ENCODE measurements around the gene WFS1. TPM values are rescaled to one million over a fixed set of nuclear protein-coding genes. Genes with fewer than 3 reads are reported as not detected.

WFS1 gene
- total and polyA plus RNA-seq, 2 of the 8 experiments (the other 6 are each of a cell fraction or from before 2014, with no cell fraction given), result 29.1 to 43.1 TPM

DNA sequence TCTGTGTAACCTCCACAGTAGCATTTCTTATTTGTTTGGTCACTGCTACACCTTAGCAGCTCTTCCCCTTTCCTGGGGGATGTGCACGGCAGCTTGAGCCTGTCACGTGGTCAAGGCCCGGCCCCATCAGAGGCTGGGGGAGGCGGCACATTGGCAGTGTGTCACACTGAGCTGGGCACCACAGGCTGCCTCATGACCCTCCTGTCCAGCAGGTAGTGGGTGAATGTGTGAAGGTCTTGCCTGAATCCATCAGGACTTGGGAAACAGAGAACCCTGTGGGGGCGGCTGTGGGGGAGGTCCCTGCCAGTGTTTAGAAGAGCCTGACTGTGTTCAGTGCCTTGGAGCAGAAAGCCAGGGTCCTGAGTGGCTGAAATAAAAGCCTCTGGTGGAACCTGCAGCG, 33.2 kb downstream of the WFS1 start:
- H3K79me2 ChIP-seq (ENCODE audit: control insufficient read depth in 1 of 2, insufficient read depth in 2 of 2, low read length in 2 of 2), result no peaks in the 10 kb centered on the region
- TF ChIP-seq, protein P1, sequence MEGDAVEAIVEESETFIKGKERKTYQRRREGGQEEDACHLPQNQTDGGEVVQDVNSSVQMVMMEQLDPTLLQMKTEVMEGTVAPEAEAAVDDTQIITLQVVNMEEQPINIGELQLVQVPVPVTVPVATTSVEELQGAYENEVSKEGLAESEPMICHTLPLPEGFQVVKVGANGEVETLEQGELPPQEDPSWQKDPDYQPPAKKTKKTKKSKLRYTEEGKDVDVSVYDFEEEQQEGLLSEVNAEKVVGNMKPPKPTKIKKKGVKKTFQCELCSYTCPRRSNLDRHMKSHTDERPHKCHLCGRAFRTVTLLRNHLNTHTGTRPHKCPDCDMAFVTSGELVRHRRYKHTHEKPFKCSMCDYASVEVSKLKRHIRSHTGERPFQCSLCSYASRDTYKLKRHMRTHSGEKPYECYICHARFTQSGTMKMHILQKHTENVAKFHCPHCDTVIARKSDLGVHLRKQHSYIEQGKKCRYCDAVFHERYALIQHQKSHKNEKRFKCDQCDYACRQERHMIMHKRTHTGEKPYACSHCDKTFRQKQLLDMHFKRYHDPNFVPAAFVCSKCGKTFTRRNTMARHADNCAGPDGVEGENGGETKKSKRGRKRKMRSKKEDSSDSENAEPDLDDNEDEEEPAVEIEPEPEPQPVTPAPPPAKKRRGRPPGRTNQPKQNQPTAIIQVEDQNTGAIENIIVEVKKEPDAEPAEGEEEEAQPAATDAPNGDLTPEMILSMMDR (IDR thresholded peaks at IDR 0.05; ENCODE audit: control extremely low read depth in 1 of 3, insufficient read depth in 1 of 3, low read depth in 1 of 3, low read length in 3 of 3), result no peak
- TF ChIP-seq RAD21 (IDR thresholded peaks at IDR 0.05 in 1 of 2, conservative IDR thresholded peaks at IDR 0.05 in 1 of 2; ENCODE audit: low read depth in 2 of 2, low read length in 2 of 2) (no peak), HDAC6 (IDR thresholded peaks at IDR 0.05; ENCODE audit: low read depth, low read length) (no peak), RNF2 (IDR thresholded peaks at IDR 0.05; ENCODE audit: borderline replicate concordance, low read depth, low read length, missing control alignments, poor library complexity, severe bottlenecking) (no peak), TEAD4 (IDR thresholded peaks at IDR 0.05; ENCODE audit: low read depth, low read length) (no peak), CHD2 (IDR thresholded peaks at IDR 0.05; ENCODE audit: low read length) (no peak), TCF12 (IDR thresholded peaks at IDR 0.05; ENCODE audit: low read depth, low read length) (no peak), GTF2F1 (IDR thresholded peaks at IDR 0.05; ENCODE audit: borderline replicate concordance, low read depth, low read length) (no peak)
- no peak overlapping the region for H3K18ac ChIP-seq (ENCODE audit: extremely low read depth, low read length)
- ChIA-PET CTCF (ENCODE audit: partially characterized antibody) (interaction anchor here (1.5 to 3.5 kb wide), 3 partner anchors 21 to 28 kb away, joined by 5 to 20 read pairs (median 7); no protein-coding TSS in a partner anchor), POLR2A (ENCODE audit: partially characterized antibody) (interaction anchor here (0.7 kb wide), 1 partner anchor 13 kb away, joined by 3 read pairs; no protein-coding TSS in a partner anchor)
- no peaks in the 10 kb centered on the region for H3K4me1 ChIP-seq (replicated peaks in 1 of 4; ENCODE audit: control insufficient read depth in 3 of 4, insufficient read depth in 4 of 4, low read length in 3 of 4)
- no peak overlapping the region for H2BK20ac ChIP-seq (ENCODE audit: low read length)
- no peak overlapping the region for H3K56ac ChIP-seq (replicated peaks; ENCODE audit: insufficient read length, low read depth, low read length)
- peaks cover 0 to 25% (median 16%) of the 10 kb centered on the region in 4 experiments; a peak in 5 of 8 replicates for H3K36me3 ChIP-seq (ENCODE audit: control insufficient read depth in 2 of 4, insufficient read depth in 4 of 4, low read length in 3 of 4)
- no peak overlapping the region for H3K14ac ChIP-seq (ENCODE audit: insufficient read length)
- no peaks in the 10 kb centered on the region for H3K9me3 ChIP-seq (ENCODE audit: insufficient read depth in 2 of 2, low read depth in 1 of 2, low read length in 1 of 2)
- no peaks in the 10 kb centered on the region for H3K27me3 ChIP-seq (replicated peaks in 1 of 4; ENCODE audit: control insufficient read depth in 3 of 4, extremely low read depth in 1 of 4, insufficient read depth in 3 of 4, low read length in 3 of 4)
- no peak overlapping the region for H4K8ac ChIP-seq (ENCODE audit: extremely low read depth, insufficient read depth, low read length)
- H2AK5ac ChIP-seq (ENCODE audit: low read depth, low read length), result no peak overlapping the region
- H2BK5ac ChIP-seq (ENCODE audit: low read depth, low read length), result no peak overlapping the region
- H4K20me1 ChIP-seq (replicated peaks in 1 of 2; ENCODE audit: control insufficient read depth in 1 of 2, insufficient read depth in 2 of 2, low read length in 2 of 2), result peaks cover 0 to 10% of the 10 kb centered on the region in 2 experiments
- H2AFZ ChIP-seq (ENCODE audit: low read length), result no peak overlapping the region
- FAIRE-seq, result no peak
- no peak overlapping the region for H2BK12ac ChIP-seq (ENCODE audit: low read depth, low read length)
- no peak overlapping the region for H3K23ac ChIP-seq (ENCODE audit: insufficient read length)
- H3K23me2 ChIP-seq (ENCODE audit: low read depth, low read length), result peaks cover 5% of the 10 kb centered on the region; the same call in 1 of the 2 replicates
- no peak overlapping the region for H3K4me3 ChIP-seq (ENCODE audit: extremely low read depth in 1 of 4, insufficient read depth in 2 of 4, low read depth in 3 of 4, low read length in 4 of 4)
- no peak overlapping the region for H4K91ac ChIP-seq (replicated peaks; ENCODE audit: insufficient read length, low read length)
- no peak overlapping the region for H4K5ac ChIP-seq (ENCODE audit: insufficient read length, low read depth, low read length)
- no peak overlapping the region for H3K4ac ChIP-seq (replicated peaks; ENCODE audit: insufficient read length, low read depth, low read length)
- H3K9ac ChIP-seq (replicated peaks in 1 of 4; ENCODE audit: extremely low read depth in 1 of 4, low read depth in 3 of 4, low read length in 3 of 4), result no peak overlapping the region
- H2BK15ac ChIP-seq (ENCODE audit: low read length), result no peak overlapping the region
- no peak overlapping the region for H3K27ac ChIP-seq (ENCODE audit: low read depth, low read length)
- no peak for DNase-seq (ENCODE audit: low read depth in 1 of 2, low spot score in 2 of 2)
- WGBS, 2 experiments (ENCODE audit: extremely low coverage in 1 of 2, insufficient coverage in 1 of 2, insufficient read length in 1 of 2, insufficient replicate concordance in 2 of 2, low coverage in 1 of 2, low lambda C conversion rate in 2 of 2, missing lambda C conversion rate in 1 of 2), result 76% methylated on average over 6 of the region's 6 CpGs; no CpG with 5 or more reads in 1 of the 2 experiments
- no peaks in the 10 kb centered on the region for H3K79me1 ChIP-seq (ENCODE audit: low read depth, low read length)
- no peak overlapping the region for H3K4me2 ChIP-seq (ENCODE audit: insufficient read depth in 1 of 2, low read depth in 2 of 2, low read length in 2 of 2)
- H2BK120ac ChIP-seq (replicated peaks; ENCODE audit: low read depth, low read length), result no peak overlapping the region
